Measurements from ENCODE around the gene HNRNPAB. TPM values are rescaled to one million over a fixed set of nuclear protein-coding genes. Genes with fewer than 3 reads are reported as not detected.
A peak's percentile ranks its signal among the peaks of the same experiment; 100 is the strongest.

HNRNPAB gene
- total and polyA plus RNA-seq, 9 of the 15 experiments (the other 6 are each of a cell fraction or from before 2014, with no cell fraction given) = 34.6 to 425 (median 236) TPM

DNA sequence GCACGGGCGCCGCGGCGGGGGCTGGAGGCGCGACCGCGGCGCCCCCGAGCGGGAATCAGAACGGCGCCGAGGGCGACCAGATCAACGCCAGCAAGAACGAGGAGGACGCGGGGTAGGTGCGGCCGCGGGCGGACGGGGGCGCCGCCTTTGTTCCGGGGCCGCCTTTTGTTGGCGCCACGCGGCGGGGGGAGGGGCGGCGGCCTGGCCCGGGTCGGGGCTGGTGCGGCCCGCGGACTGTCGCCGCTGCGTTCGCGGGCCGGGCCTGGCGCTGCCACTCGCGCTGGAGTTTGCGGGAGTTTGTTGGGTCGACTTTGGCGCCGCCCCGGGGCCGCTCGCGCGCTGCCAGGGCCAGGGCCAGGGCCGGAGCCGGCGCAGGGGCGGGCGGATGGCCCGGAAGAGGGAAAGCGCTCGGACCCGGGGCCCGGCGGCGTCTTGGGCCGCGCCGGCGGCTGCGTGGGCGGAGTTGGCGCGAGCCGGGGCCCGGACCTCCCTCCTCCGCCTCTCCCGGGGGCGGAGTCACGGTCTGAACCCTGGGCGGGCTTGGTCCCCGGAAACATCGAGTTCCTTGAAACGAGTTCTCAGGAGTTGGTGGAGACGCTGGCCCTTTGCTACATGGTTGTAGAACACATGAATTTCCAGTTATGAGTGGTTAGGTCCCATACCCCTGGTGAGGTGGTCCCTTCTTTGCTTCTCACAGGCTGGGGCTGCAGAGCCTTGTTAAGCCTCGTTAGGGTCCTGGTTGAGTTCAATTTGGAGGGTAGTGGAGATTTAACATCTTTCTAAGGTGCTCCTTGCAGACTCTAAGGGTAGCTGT lies 809 bp downstream of the HNRNPAB start (continued):
- TF ChIP-seq, protein P1, sequence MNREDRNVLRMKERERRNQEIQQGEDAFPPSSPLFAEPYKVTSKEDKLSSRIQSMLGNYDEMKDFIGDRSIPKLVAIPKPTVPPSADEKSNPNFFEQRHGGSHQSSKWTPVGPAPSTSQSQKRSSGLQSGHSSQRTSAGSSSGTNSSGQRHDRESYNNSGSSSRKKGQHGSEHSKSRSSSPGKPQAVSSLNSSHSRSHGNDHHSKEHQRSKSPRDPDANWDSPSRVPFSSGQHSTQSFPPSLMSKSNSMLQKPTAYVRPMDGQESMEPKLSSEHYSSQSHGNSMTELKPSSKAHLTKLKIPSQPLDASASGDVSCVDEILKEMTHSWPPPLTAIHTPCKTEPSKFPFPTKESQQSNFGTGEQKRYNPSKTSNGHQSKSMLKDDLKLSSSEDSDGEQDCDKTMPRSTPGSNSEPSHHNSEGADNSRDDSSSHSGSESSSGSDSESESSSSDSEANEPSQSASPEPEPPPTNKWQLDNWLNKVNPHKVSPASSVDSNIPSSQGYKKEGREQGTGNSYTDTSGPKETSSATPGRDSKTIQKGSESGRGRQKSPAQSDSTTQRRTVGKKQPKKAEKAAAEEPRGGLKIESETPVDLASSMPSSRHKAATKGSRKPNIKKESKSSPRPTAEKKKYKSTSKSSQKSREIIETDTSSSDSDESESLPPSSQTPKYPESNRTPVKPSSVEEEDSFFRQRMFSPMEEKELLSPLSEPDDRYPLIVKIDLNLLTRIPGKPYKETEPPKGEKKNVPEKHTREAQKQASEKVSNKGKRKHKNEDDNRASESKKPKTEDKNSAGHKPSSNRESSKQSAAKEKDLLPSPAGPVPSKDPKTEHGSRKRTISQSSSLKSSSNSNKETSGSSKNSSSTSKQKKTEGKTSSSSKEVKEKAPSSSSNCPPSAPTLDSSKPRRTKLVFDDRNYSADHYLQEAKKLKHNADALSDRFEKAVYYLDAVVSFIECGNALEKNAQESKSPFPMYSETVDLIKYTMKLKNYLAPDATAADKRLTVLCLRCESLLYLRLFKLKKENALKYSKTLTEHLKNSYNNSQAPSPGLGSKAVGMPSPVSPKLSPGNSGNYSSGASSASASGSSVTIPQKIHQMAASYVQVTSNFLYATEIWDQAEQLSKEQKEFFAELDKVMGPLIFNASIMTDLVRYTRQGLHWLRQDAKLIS (CRISPR knock-in tag; IDR thresholded peaks at IDR 0.05) = no peak
- 0 out of 2 replicates have a peak, but pooled peaks have one; percentile 69 for TF ChIP-seq OTX1 (CRISPR knock-in tag; IDR thresholded peaks at IDR 0.05)
- 0 out of 2 replicates have a peak, but pooled peaks have one; percentile 5 for TF ChIP-seq HNRNPL (IDR thresholded peaks at IDR 0.05; ENCODE audit: low read depth, low read length)
- TF ChIP-seq PYGO2 (tag; IDR thresholded peaks at IDR 0.05) = no peak
- peak in 1 of 2 experiments; percentile 46; a peak in 2 of 4 replicates for TF ChIP-seq MAZ (CRISPR knock-in tag; conservative IDR thresholded peaks at IDR 0.05 in 1 of 2, IDR thresholded peaks at IDR 0.05 in 1 of 2)
- peak; percentile 51 for TF ChIP-seq RBM22 (IDR thresholded peaks at IDR 0.05; ENCODE audit: low read depth, low read length, poor library complexity, severe bottlenecking)
- no peak for TF ChIP-seq SMC3 (conservative IDR thresholded peaks at IDR 0.05; ENCODE audit: insufficient read depth, low read depth, low read length)
- TF ChIP-seq, protein P2, sequence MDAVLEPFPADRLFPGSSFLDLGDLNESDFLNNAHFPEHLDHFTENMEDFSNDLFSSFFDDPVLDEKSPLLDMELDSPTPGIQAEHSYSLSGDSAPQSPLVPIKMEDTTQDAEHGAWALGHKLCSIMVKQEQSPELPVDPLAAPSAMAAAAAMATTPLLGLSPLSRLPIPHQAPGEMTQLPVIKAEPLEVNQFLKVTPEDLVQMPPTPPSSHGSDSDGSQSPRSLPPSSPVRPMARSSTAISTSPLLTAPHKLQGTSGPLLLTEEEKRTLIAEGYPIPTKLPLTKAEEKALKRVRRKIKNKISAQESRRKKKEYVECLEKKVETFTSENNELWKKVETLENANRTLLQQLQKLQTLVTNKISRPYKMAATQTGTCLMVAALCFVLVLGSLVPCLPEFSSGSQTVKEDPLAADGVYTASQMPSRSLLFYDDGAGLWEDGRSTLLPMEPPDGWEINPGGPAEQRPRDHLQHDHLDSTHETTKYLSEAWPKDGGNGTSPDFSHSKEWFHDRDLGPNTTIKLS (IDR thresholded peaks at IDR 0.05; ENCODE audit: borderline replicate concordance, low read depth) = 0 out of 2 replicates have a peak, but pooled peaks have one; percentile 19
- TF ChIP-seq, protein P3, sequence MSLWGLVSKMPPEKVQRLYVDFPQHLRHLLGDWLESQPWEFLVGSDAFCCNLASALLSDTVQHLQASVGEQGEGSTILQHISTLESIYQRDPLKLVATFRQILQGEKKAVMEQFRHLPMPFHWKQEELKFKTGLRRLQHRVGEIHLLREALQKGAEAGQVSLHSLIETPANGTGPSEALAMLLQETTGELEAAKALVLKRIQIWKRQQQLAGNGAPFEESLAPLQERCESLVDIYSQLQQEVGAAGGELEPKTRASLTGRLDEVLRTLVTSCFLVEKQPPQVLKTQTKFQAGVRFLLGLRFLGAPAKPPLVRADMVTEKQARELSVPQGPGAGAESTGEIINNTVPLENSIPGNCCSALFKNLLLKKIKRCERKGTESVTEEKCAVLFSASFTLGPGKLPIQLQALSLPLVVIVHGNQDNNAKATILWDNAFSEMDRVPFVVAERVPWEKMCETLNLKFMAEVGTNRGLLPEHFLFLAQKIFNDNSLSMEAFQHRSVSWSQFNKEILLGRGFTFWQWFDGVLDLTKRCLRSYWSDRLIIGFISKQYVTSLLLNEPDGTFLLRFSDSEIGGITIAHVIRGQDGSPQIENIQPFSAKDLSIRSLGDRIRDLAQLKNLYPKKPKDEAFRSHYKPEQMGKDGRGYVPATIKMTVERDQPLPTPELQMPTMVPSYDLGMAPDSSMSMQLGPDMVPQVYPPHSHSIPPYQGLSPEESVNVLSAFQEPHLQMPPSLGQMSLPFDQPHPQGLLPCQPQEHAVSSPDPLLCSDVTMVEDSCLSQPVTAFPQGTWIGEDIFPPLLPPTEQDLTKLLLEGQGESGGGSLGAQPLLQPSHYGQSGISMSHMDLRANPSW (CRISPR knock-in tag; IDR thresholded peaks at IDR 0.05) = no peak
- TF ChIP-seq, protein P4, sequence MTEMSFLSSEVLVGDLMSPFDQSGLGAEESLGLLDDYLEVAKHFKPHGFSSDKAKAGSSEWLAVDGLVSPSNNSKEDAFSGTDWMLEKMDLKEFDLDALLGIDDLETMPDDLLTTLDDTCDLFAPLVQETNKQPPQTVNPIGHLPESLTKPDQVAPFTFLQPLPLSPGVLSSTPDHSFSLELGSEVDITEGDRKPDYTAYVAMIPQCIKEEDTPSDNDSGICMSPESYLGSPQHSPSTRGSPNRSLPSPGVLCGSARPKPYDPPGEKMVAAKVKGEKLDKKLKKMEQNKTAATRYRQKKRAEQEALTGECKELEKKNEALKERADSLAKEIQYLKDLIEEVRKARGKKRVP (CRISPR knock-in tag; IDR thresholded peaks at IDR 0.05) = no peak

Measured in K562 (cell line).